GM12872 (cell line): ENCODE results near the gene GPR55.

Source experiments
- CTCF ChIP-seq: IDR thresholded peaks from 3 replicates; pipeline ENCODE4 v1.5.1; 2011; ENCODE audit warnings: low read depth, mild to moderate bottlenecking, low read length, moderate library complexity; ENCODE audit not compliant: insufficient read depth

Gene GPR55

GRCh38 chr2:230875347-230876315 lies 49.4 kb downstream of the GPR55 start:
- TF ChIP-seq CTCF: no peak

- no peak for TF ChIP-seq CTCF
Measured at GRCh38 chr2:230874876-230875275, 50.2 kb downstream of the GPR55 start.

GRCh38 chr2:230874456-230874855 lies 50.6 kb downstream of the GPR55 start:
- TF ChIP-seq CTCF: no peak

DNA sequence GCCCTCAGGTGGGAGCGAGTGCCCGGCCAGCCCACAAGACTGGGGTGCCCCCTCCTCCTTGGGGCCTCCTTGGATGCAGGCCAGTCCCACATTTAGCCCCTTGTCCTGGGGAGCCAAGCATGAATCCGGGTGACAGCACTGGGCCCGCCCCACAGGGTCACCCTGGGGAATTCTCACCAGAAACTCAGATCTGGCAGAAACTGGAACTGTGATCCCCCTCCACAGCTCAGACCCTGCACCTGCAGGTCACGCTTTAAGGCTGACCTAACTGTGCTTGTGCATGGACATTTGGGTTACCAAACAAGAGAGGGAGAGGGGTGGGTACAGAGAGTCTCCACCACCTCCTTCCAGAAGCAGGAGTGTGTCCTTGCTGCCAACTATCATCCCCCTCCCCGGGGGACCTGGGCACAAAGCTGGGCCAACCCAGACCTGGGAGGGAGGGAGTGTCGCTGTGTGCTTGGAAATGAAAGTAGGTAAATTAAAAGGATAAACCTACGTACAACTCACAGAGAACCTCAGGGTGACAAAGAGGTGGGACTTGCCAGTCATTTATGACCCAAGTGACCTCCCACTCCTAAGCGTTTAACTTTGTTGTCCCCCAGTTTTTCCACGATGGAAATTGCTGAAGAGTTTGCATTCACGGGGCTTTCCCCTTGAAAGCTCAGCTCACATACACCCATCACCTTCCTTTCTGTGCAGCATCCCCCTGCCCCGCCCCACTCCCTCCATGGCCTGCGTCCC lies 51.2 kb downstream of the GPR55 start:
- no peak for TF ChIP-seq CTCF

GRCh38 chr2:230872968-230873660 lies 51.9 kb downstream of the GPR55 start:
- no peak for TF ChIP-seq CTCF

GRCh38 chr2:230872151-230872967 lies 52.7 kb downstream of the GPR55 start:
- no peak for TF ChIP-seq CTCF
